K562 (cell line): ENCODE measurements around the gene UBE2M. TPM values are rescaled to one million over a fixed set of nuclear protein-coding genes. Genes with fewer than 3 reads are reported as not detected.
A peak's percentile ranks its signal among the peaks of the same experiment; 100 is the strongest.

Experiments
- EZH2 ChIP-seq: IDR thresholded peaks from 2 replicates; pipeline ENCODE4 v1.6.1; 2012; ENCODE audit warnings: low read depth, mild to moderate bottlenecking, inconsistent platforms, low read length, borderline replicate concordance
- FOSL1 ChIP-seq: fragments of 200-800 bp; sonication (Bioruptor generic); conservative IDR thresholded peaks from 2 replicates; pipeline ENCODE4 v1.6.1; 2016; ENCODE audit warnings: missing genetic modification characterization, missing compliant biosample characterization
- KAT8 ChIP-seq: fragments of 450-650 bp; IDR thresholded peaks from 2 replicates; pipeline ENCODE4 v1.6.1; 2016; ENCODE audit warnings: low read depth, mild to moderate bottlenecking
- MTF1 ChIP-seq: fragments of 250-450 bp; sonication (Bioruptor Pico); IDR thresholded peaks from 2 replicates; pipeline ENCODE4 v1.9.0; 2021; ENCODE audit warnings: moderate library complexity, mild to moderate bottlenecking, inconsistent platforms, borderline replicate concordance
- PTRF ChIP-seq: fragments of 450-650 bp; IDR thresholded peaks from 2 replicates; pipeline ENCODE4 v1.6.1; 2016; ENCODE audit warnings: mild to moderate bottlenecking, missing genetic modification characterization, missing compliant biosample characterization
- RB1 ChIP-seq: fragments of 450-650 bp; IDR thresholded peaks from 2 replicates; pipeline ENCODE4 v1.6.1; 2017; ENCODE audit warnings: low read depth, mild to moderate bottlenecking
- SAFB ChIP-seq: fragments of 200-400 bp; formaldehyde crosslinking; IDR thresholded peaks from 2 replicates; pipeline ENCODE4 v1.6.1; 2017; ENCODE audit warnings: low read depth, low read length, borderline replicate concordance
- SRF ChIP-seq, 2 experiments: fragments of 250-450, 450-650 bp in 1 of 2; sonication (Bioruptor Pico) in 1 of 2; sonication (generic) in 1 of 2; formaldehyde crosslinking; IDR thresholded peaks; 2 replicates each; pipeline versions ENCODE4 v1.5.0 to v1.5.1; 2020 to 2022; ENCODE audit warnings: mild to moderate bottlenecking in 1 of 2, missing genetic modification reagents in 1 of 2
- SRSF1 ChIP-seq: fragments of 200-400 bp; formaldehyde crosslinking; IDR thresholded peaks from 2 replicates; pipeline ENCODE4 v1.6.1; 2017; ENCODE audit warnings: mild to moderate bottlenecking, low read depth, low read length, moderate library complexity
- ZZZ3 ChIP-seq: fragments of 450-650 bp; IDR thresholded peaks from 2 replicates; pipeline ENCODE4 v1.6.1; 2016; ENCODE audit warnings: antibody characterized with exemption, mild to moderate bottlenecking, moderate library complexity
- polyA plus RNA-seq, 8 experiments: library from polyadenylated mRNA; depleted of rRNA in 4 of 8; stranded (reverse) in 5 of 8; unstranded in 3 of 8; fragments of >200 nt; fragmentation: Nextera tagmentation in 2 of 8; fragmentation: Illumina TruSeq in 1 of 8; extraction: Ambion mirVana in 2 of 8; extraction: Trizol in 1 of 8; gene quantifications; 2 replicates each; pipeline versions ENCODE4 v1.2.1 to v1.2.3, GENCODE V29; 2011 to 2014; ENCODE audit warnings: inconsistent platforms in 1 of 8, missing spikeins in 1 of 8
- total RNA-seq, 7 experiments: library from RNA; depleted of rRNA in 6 of 7; stranded (reverse); fragments of >200 nt in 6 of 7; fragmentation: Illumina TruSeq in 2 of 7; extraction: Trizol in 2 of 7; gene quantifications; 2 replicates each; pipeline versions ENCODE4 v1.2.1 to v1.2.3, GENCODE V29; 2011 to 2021; ENCODE audit warnings: low replicate concordance in 1 of 7
- TF ChIP-seq, protein P1 (sequence below): fragments of 450-650 bp; formaldehyde crosslinking; IDR thresholded peaks from 2 replicates; pipeline ENCODE4 v1.4.0; 2020; ENCODE audit warnings: mild to moderate bottlenecking, moderate library complexity
- TF ChIP-seq, protein P2 (sequence below): sonication (generic); formaldehyde crosslinking; IDR thresholded peaks from 2 replicates; pipeline ENCODE4 v1.8.1; 2022; ENCODE audit warnings: missing genetic modification reagents
- TF ChIP-seq, protein P3 (sequence below), 2 experiments: IDR thresholded peaks; 2 replicates each; pipeline ENCODE4 v1.6.1; 2011; ENCODE audit warnings: borderline replicate concordance in 1 of 2, control low read depth in 1 of 2, low read depth in 1 of 2, low read length in 1 of 2, mild to moderate bottlenecking in 1 of 2, mixed read lengths in 1 of 2, moderate library complexity in 1 of 2; ENCODE audit not compliant: insufficient read depth in 1 of 2, insufficient read length in 1 of 2, poor library complexity in 1 of 2, severe bottlenecking in 1 of 2; ENCODE audit errors: extremely low read depth in 1 of 2

UBE2M gene
- total and polyA plus RNA-seq, 9 of the 15 experiments (the other 6 are each of a cell fraction or from before 2014, with no cell fraction given), result 0.92 to 163 (median 85.7) TPM

DNA sequence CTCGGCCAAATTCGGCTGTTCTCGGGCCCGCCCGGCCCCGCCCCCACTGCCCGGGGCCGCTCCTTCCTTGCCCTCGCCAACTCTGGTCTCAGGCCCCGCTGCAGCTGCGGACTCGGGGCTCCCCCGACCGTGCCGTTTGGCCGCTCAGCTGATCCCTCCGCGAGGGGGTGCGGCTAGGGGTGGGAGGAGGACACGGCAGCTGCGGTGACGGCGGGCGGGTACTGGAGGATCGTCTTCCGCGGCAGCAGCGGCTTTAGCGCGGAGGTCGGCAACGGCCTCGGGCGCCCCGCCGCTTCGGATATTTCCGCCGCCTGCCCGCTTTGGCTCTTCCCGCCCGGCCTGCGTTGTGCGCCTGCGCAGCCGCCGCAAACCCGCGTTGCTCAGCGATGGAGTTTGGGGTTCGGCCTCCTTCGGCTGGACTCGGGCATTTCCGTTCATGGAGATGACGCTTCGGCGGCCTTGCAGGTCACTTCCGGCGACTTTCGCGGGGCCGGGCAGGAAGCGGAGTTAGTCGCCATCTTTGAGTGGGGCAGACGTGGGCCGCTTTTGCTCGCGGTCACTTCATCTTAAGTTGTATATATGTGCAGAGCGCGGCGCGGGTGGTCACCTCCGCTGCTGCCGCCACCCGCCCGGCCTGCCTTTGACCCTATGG lies 338 bp upstream of the UBE2M start (continued):
- TF ChIP-seq, protein P1, sequence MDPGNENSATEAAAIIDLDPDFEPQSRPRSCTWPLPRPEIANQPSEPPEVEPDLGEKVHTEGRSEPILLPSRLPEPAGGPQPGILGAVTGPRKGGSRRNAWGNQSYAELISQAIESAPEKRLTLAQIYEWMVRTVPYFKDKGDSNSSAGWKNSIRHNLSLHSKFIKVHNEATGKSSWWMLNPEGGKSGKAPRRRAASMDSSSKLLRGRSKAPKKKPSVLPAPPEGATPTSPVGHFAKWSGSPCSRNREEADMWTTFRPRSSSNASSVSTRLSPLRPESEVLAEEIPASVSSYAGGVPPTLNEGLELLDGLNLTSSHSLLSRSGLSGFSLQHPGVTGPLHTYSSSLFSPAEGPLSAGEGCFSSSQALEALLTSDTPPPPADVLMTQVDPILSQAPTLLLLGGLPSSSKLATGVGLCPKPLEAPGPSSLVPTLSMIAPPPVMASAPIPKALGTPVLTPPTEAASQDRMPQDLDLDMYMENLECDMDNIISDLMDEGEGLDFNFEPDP (CRISPR knock-in tag), result 0 out of 2 replicates have a peak, but pooled peaks have one; percentile 45
- no peak for TF ChIP-seq ZZZ3
- peak; percentile 48; the same call in 1 of the 2 replicates for TF ChIP-seq FOSL1 (tag)
- peak in 1 of 2 experiments; percentile 85; a peak in 1 of 4 replicates for TF ChIP-seq SRF (CRISPR knock-in tag; IDR thresholded peaks at IDR 0.05)
- TF ChIP-seq RB1, result peak; percentile 66
- no peak for TF ChIP-seq SRSF1
- TF ChIP-seq KAT8, result no peak
- no peak for TF ChIP-seq EZH2
- TF ChIP-seq, protein P2, sequence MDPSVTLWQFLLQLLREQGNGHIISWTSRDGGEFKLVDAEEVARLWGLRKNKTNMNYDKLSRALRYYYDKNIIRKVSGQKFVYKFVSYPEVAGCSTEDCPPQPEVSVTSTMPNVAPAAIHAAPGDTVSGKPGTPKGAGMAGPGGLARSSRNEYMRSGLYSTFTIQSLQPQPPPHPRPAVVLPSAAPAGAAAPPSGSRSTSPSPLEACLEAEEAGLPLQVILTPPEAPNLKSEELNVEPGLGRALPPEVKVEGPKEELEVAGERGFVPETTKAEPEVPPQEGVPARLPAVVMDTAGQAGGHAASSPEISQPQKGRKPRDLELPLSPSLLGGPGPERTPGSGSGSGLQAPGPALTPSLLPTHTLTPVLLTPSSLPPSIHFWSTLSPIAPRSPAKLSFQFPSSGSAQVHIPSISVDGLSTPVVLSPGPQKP (CRISPR knock-in tag), result no peak
- no peak for TF ChIP-seq MTF1 (CRISPR knock-in tag)
- no peak for TF ChIP-seq PTRF (tag)
- TF ChIP-seq SAFB, result no peak
- TF ChIP-seq, protein P3, sequence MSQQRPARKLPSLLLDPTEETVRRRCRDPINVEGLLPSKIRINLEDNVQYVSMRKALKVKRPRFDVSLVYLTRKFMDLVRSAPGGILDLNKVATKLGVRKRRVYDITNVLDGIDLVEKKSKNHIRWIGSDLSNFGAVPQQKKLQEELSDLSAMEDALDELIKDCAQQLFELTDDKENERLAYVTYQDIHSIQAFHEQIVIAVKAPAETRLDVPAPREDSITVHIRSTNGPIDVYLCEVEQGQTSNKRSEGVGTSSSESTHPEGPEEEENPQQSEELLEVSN (IDR thresholded peaks at IDR 0.05; ENCODE audit: borderline replicate concordance in 1 of 2, extremely low read depth in 1 of 2, insufficient read depth in 1 of 2, insufficient read length in 1 of 2, low read depth in 1 of 2, low read length in 1 of 2, poor library complexity in 1 of 2, severe bottlenecking in 1 of 2), result peak in 1 of 2 experiments; percentile 96
